Naive thymus-derived CD4-positive, alpha-beta T cell (primary cell): ENCODE measurements around the gene METTL8. TPM values are rescaled to one million over a fixed set of nuclear protein-coding genes. Genes with fewer than 3 reads are reported as not detected.

Source experiments
- ATAC-seq: fragments of 150-1000 bp; cut with Tn5 transposase; 2 replicates; pipeline ENCODE4 v1.10.0; 2021; ENCODE audit warnings: mild to moderate bottlenecking, moderate library complexity
- CTCF ChIA-PET: fragments of 350-600 bp; sonication (Branson Sonifier 250); formaldehyde crosslinking; loops from one replicate; lab custom pipeline; 2021; ENCODE audit warnings: antibody characterized with exemption; lab: Charles Lee
- POLR2A ChIA-PET: fragments of 350-600 bp; sonication (Branson Sonifier 250); formaldehyde crosslinking; loops from one replicate; lab custom pipeline; 2021; ENCODE audit warnings: antibody characterized with exemption, inconsistent platforms; lab: Charles Lee
- DNase-seq, 9 donors: peaks; one replicate each; pipeline versions ENCODE4 v3.0.0 to v3.0.0-alpha.2; 2020 to 2022; ENCODE audit warnings: mixed read lengths in 1 of 9
- H3K27ac ChIP-seq: one replicate; pipeline ENCODE4 v1.7.0; 2013; ENCODE audit warnings: mild to moderate bottlenecking, low read depth, low read length, moderate library complexity
- H3K27me3 ChIP-seq, 2 donors: one replicate each; pipeline ENCODE4 v1.7.0; 2013; ENCODE audit warnings: low read length in 2 of 2, mild to moderate bottlenecking in 2 of 2, moderate library complexity in 2 of 2; ENCODE audit not compliant: control insufficient read depth in 2 of 2, insufficient read depth in 2 of 2
- H3K36me3 ChIP-seq, 3 experiments: 1 replicate in 2 of 3; 2 replicates in 1 of 3; pipeline ENCODE4 v1.7.0; 2013; ENCODE audit warnings: low read length in 3 of 3, mild to moderate bottlenecking in 3 of 3, moderate library complexity in 1 of 3; ENCODE audit not compliant: insufficient read depth in 3 of 3, control insufficient read depth in 2 of 3
- H3K4me1 ChIP-seq, 2 donors: one replicate each; pipeline ENCODE4 v1.7.0; 2013; ENCODE audit warnings: low read length in 2 of 2, mild to moderate bottlenecking in 2 of 2, moderate library complexity in 1 of 2; ENCODE audit not compliant: control insufficient read depth in 2 of 2, insufficient read depth in 2 of 2
- H3K4me3 ChIP-seq: 2 replicates; pipeline ENCODE4 v1.7.0; 2013; ENCODE audit warnings: mild to moderate bottlenecking, low read length
- H3K9me3 ChIP-seq, 3 experiments: 1 replicate in 2 of 3; 2 replicates in 1 of 3; pipeline ENCODE4 v1.7.0; 2013; ENCODE audit warnings: low read length in 3 of 3; ENCODE audit not compliant: control insufficient read depth in 2 of 3
- H3K27ac Mint-ChIP-seq, 9 donors: one replicate each; pipeline ENCODE4 v1.8.0; 2020 to 2022; ENCODE audit warnings: mixed read lengths in 9 of 9, mild to moderate bottlenecking in 8 of 9, moderate library complexity in 5 of 9, inconsistent platforms in 2 of 9
- H3K27me3 Mint-ChIP-seq, 5 donors: one replicate each; pipeline ENCODE4 v1.8.0; 2021 to 2022; ENCODE audit warnings: mixed read lengths in 5 of 5, mild to moderate bottlenecking in 1 of 5
- H3K36me3 Mint-ChIP-seq, 5 donors: one replicate each; pipeline ENCODE4 v1.8.0; 2020 to 2022; ENCODE audit warnings: mixed read lengths in 5 of 5, mild to moderate bottlenecking in 3 of 5, inconsistent platforms in 1 of 5
- H3K4me1 Mint-ChIP-seq, 7 donors: one replicate each; pipeline ENCODE4 v1.8.0; 2020 to 2022; ENCODE audit warnings: mixed read lengths in 7 of 7, mild to moderate bottlenecking in 3 of 7, inconsistent platforms in 1 of 7
- H3K4me3 Mint-ChIP-seq, 10 donors: one replicate each; pipeline ENCODE4 v1.8.0; 2020 to 2022; ENCODE audit warnings: mild to moderate bottlenecking in 10 of 10, mixed read lengths in 10 of 10, moderate library complexity in 6 of 10, inconsistent platforms in 2 of 10
- H3K9me3 Mint-ChIP-seq, 11 donors: one replicate each; pipeline ENCODE4 v1.8.0; 2020 to 2022; ENCODE audit warnings: mixed read lengths in 11 of 11, mild to moderate bottlenecking in 4 of 11, inconsistent platforms in 1 of 11, moderate library complexity in 1 of 11
- intact Hi-C, 2 donors: fragments of 100-400 bp; cut with micrococcal nuclease; formaldehyde crosslinking; loops; one replicate each; pipeline ENCODE4 v1.15.1; 2023
- polyA plus RNA-seq, 2 donors: library from polyadenylated mRNA; unstranded; fragments of 300-500 nt; fragmentation: Illumina TruSeq; gene quantifications; one replicate each; pipeline ENCODE4 v1.2.3, GENCODE V29; 2021
- total RNA-seq, 6 experiments: library from RNA in 5 of 6; stranded (reverse) in 5 of 6; gene quantifications; 1 replicate in 5 of 6; 2 replicates in 1 of 6; pipeline ENCODE4 v1.2.3 and lab custom pipeline; 2021 to 2026

METTL8 gene
- total and polyA plus RNA-seq, 7 experiments from 2014 or later: 11.8 to 21.6 (median 15.7) TPM

DNA sequence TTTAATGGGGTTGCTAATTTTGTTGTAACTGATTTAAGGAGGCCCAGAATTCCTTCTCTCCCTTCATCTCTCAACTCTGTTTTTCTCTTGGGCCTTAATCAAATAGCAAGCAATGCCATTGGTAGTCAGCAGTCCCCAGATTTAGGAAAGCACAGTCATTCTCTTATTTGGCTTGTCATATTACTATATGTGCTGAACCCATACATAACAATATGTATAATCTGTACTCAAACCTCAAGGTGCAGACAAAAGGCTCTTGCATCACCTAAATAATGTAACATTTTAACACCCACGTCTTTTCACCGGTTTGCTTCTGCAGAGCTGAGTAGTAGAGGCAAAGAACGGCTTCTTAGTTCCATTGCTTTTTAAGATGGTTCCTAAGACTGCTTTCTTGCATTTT is 33.4 kb downstream of the METTL8 start:
- no peaks in the 10 kb centered on the region for H3K9me3 ChIP-seq
- Mint-ChIP-seq H3K27me3 (no peaks in the 10 kb centered on the region), H3K9me3 (peaks cover 3 to 21% (median 9%) of the 10 kb centered on the region in 11 donors), H3K4me1 (peaks cover 7 to 15% (median 9%) of the 10 kb centered on the region in 7 donors), H3K27ac (no peak overlapping the region), H3K4me3 (no peak overlapping the region), H3K36me3 (peaks cover 7 to 28% (median 17%) of the 10 kb centered on the region in 5 donors)
- POLR2A ChIA-PET: no interaction called here
- no peak for ATAC-seq
- H3K4me3 ChIP-seq: no peak overlapping the region
- CTCF ChIA-PET: interaction anchor here (0.8 kb wide), 1 partner anchor 824 kb away, joined by 3 read pairs; no protein-coding TSS in a partner anchor
- H3K36me3 ChIP-seq: no peaks in the 10 kb centered on the region
- H3K27me3 ChIP-seq: no peaks in the 10 kb centered on the region
- H3K27ac ChIP-seq: no peak overlapping the region
- no peak for DNase-seq
- intact Hi-C loops: no loop called here
- no peaks in the 10 kb centered on the region for H3K4me1 ChIP-seq

DNA sequence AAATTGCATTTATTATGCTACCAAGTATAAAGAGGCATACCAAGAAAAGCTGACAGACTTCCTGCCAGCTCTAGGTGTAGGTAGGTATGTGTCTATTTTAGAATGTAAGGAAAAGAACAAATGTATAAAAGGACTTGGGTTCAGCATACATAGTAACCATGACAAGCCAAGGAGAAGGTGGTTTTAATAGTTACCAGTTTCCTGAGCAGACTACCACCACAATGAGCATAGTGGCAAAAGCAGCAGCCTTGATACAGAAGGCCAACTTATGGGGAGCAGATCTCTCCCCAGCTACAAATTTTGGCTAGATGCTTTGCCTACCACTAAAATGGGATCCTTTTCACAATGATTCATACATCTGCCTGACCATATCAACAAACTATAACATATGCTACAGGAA is 34.5 kb downstream of the METTL8 start:
- intact Hi-C loops: no loop called here

DNA sequence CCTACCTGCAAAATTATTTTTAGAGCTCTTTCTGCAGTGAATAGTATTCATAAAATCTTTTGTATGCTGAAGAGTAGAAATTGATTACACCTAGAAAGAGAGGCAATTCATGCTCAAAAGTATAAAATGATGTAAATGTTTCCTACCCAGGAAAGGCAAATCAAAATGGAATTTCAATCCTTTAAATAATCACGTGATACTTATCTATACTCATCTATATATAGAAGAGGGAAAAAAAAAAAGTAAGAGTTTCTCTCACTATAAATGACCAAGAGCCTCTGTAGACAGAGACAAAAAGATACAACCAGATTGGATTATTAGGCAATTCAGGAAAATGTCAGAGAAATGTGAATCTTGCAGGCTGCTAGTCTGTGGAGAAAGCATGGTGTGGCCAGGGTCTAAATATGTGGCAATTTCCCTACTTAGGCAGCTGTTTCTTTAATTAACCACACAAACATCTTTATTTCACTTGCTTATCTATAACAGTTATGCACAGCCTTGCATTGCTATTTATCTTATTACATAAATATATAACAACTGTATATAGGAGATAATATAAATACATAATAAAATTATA is 39.5 kb downstream of the METTL8 start:
- no peak overlapping the region for H3K27ac Mint-ChIP-seq
- H3K36me3 Mint-ChIP-seq: peaks cover 0 to 30% (median 10%) of the 10 kb centered on the region in 5 donors
- no peaks in the 10 kb centered on the region for H3K27me3 Mint-ChIP-seq
- DNase-seq: no peak
- ATAC-seq: no peak
- Histone ChIP-seq H3K4me1 (no peaks in the 10 kb centered on the region), H3K4me3 (no peak overlapping the region), H3K27me3 (no peaks in the 10 kb centered on the region), H3K9me3 (no peaks in the 10 kb centered on the region), H3K36me3 (no peaks in the 10 kb centered on the region), H3K27ac (no peak overlapping the region)
- intact Hi-C loops: no loop called here
- ChIA-PET POLR2A (interaction anchor here (0.6 to 0.8 kb wide), 2 partner anchors 63 to 316 kb away, joined by 3 read pairs; no protein-coding TSS in a partner anchor), CTCF (no interaction called here)
- peaks cover 0 to 10% (median 0%) of the 10 kb centered on the region in 11 donors for H3K9me3 Mint-ChIP-seq
- H3K4me3 Mint-ChIP-seq: no peak overlapping the region
- peaks cover 5 to 24% (median 6%) of the 10 kb centered on the region in 7 donors for H3K4me1 Mint-ChIP-seq

More for the DNA sequence above, 34.5 kb downstream of the METTL8 start:
- peaks cover 7 to 33% (median 12%) of the 10 kb centered on the region in 5 donors for H3K36me3 Mint-ChIP-seq
- H3K4me1 ChIP-seq: no peaks in the 10 kb centered on the region
- ChIA-PET POLR2A (no interaction called here), CTCF (no interaction called here)
- no peaks in the 10 kb centered on the region for H3K27me3 ChIP-seq
- no peak overlapping the region for H3K27ac ChIP-seq
- DNase-seq: no peak
- no peaks in the 10 kb centered on the region for H3K9me3 ChIP-seq
- H3K9me3 Mint-ChIP-seq: peaks cover 3 to 16% (median 7%) of the 10 kb centered on the region in 11 donors
- no peaks in the 10 kb centered on the region for H3K36me3 ChIP-seq
- H3K27ac Mint-ChIP-seq: peak overlapping the region in 2 of 9 donors; percentile 25 to 37
- H3K4me3 ChIP-seq: no peak overlapping the region
- H3K4me1 Mint-ChIP-seq: peaks cover 4 to 12% (median 8%) of the 10 kb centered on the region in 7 donors
- H3K27me3 Mint-ChIP-seq: no peaks in the 10 kb centered on the region
- no peak for ATAC-seq
- H3K4me3 Mint-ChIP-seq: no peak overlapping the region

DNA sequence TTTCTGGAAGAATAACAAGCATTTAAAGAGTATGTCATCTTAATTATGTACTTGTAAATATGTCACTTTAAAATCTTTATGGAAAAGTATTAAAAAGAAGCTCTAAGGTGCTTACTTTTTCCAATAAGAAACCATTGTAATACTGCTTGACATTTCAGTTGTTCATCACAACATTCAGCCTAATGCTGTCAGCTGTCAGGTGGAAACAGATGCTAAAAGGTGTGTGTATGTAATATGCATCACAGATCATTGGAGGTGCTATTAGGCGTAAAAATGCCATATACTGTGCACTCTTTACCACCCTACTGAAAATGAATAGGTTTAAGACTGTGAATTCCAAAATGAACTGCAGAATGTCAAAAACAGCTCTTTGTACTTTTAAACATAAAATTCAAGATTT is 40.3 kb downstream of the METTL8 start:
- H3K4me3 Mint-ChIP-seq: no peak overlapping the region
- DNase-seq (no peak), ATAC-seq (no peak)
- ChIA-PET POLR2A (no interaction called here), CTCF (no interaction called here)
- H3K4me1 Mint-ChIP-seq: peaks cover 0 to 20% (median 6%) of the 10 kb centered on the region in 7 donors
- peaks cover 0 to 10% (median 0%) of the 10 kb centered on the region in 11 donors for H3K9me3 Mint-ChIP-seq
- Histone ChIP-seq H3K4me3 (no peak overlapping the region), H3K36me3 (no peaks in the 10 kb centered on the region), H3K4me1 (no peaks in the 10 kb centered on the region), H3K27ac (no peak overlapping the region), H3K27me3 (no peaks in the 10 kb centered on the region), H3K9me3 (no peaks in the 10 kb centered on the region)
- H3K27ac Mint-ChIP-seq: no peak overlapping the region
- H3K27me3 Mint-ChIP-seq: no peaks in the 10 kb centered on the region
- intact Hi-C loops: no loop called here
- peaks cover 0 to 30% (median 10%) of the 10 kb centered on the region in 5 donors for H3K36me3 Mint-ChIP-seq

DNA sequence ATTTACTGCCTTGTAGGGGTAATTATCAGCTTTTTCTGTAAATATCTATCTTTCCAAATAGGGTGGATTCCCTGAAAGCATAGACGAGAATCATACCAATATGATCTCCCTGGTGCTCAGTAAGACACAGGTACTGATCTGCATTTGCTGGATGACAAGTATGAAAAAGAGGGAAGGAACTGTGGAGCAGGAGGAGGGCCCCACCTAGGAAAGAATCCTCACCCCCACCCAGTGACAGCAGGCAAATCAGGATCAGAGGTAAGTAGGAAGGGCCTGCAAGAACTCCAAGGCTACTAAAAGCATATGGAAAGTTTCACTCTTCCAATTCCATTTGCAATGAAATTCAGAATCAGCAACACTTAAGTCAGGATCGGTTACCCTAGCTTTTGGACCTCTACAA is 42.3 kb downstream of the METTL8 start:
- ATAC-seq: no peak
- no peak overlapping the region for H3K27ac Mint-ChIP-seq
- no peaks in the 10 kb centered on the region for H3K9me3 ChIP-seq
- no peak overlapping the region for H3K4me3 ChIP-seq
- no peaks in the 10 kb centered on the region for H3K4me1 ChIP-seq
- no peaks in the 10 kb centered on the region for H3K27me3 Mint-ChIP-seq
- no peak overlapping the region for H3K27ac ChIP-seq
- ChIA-PET POLR2A (no interaction called here), CTCF (no interaction called here)
- peaks cover 0 to 27% (median 8%) of the 10 kb centered on the region in 7 donors for H3K4me1 Mint-ChIP-seq
- peaks cover 0 to 5% (median 0%) of the 10 kb centered on the region in 11 donors for H3K9me3 Mint-ChIP-seq
- no peak overlapping the region for H3K4me3 Mint-ChIP-seq
- no peaks in the 10 kb centered on the region for H3K36me3 ChIP-seq
- intact Hi-C loops: no loop called here
- H3K27me3 ChIP-seq: no peaks in the 10 kb centered on the region
- peaks cover 0 to 29% (median 11%) of the 10 kb centered on the region in 5 donors for H3K36me3 Mint-ChIP-seq
- no peak for DNase-seq

DNA sequence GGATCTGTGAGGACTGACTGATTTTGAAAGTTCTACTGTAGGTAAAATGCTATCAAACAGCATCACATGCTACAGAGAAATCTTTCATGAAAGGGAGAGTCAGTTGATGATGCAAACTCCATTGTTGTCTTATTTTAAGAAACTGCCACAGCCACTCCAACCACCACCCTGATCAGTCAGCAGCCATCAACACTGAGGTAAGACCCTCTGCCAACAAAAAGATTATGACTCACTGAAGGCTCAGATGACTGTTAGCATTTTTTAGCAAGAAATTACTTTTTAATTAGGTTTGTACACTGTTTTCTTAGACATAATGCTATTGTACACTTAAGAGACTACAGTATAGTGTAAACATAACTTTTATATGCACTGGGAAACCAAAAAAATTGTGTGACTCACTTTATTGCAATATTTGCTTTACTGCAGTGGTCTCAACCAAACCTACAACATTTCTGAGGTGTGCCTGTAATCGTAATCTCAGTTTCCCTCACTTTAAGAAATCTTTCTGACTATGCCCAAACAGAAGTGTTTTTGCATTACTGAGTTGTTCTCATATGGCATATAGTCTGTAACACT is 42.8 kb downstream of the METTL8 start:
- Histone ChIP-seq H3K36me3 (no peaks in the 10 kb centered on the region), H3K4me1 (no peaks in the 10 kb centered on the region), H3K9me3 (no peaks in the 10 kb centered on the region), H3K4me3 (no peak overlapping the region), H3K27ac (no peak overlapping the region), H3K27me3 (no peaks in the 10 kb centered on the region)
- intact Hi-C loops: no loop called here
- H3K36me3 Mint-ChIP-seq: peaks cover under 1 to 30% (median 12%) of the 10 kb centered on the region in 5 donors
- no peaks in the 10 kb centered on the region for H3K27me3 Mint-ChIP-seq
- H3K27ac Mint-ChIP-seq: peak overlapping the region in 2 of 9 donors; percentile 28 to 30
- ATAC-seq (no peak), DNase-seq (no peak)
- peaks cover 0 to 5% (median 0%) of the 10 kb centered on the region in 11 donors for H3K9me3 Mint-ChIP-seq
- CTCF ChIA-PET: no interaction called here
- no peak overlapping the region for H3K4me3 Mint-ChIP-seq
- H3K4me1 Mint-ChIP-seq: peaks cover 0 to 31% (median 10%) of the 10 kb centered on the region in 7 donors
- POLR2A ChIA-PET: no interaction called here
